HCT116 (cell line): ENCODE results near the gene PARVG.

ENCODE experiments used
- CTCF ChIP-seq, 3 experiments: fragments of 200-600 bp in 1 of 3; sonication (generic) in 1 of 3; IDR thresholded peaks in 2 of 3; conservative IDR thresholded peaks in 1 of 3; 2 replicates each; pipeline ENCODE4 v1.5.1; 2012 to 2017; ENCODE audit warnings: low read depth in 2 of 3, low read length in 2 of 3, antibody characterized with exemption in 1 of 3, borderline replicate concordance in 1 of 3, control low read depth in 1 of 3, mild to moderate bottlenecking in 1 of 3, mixed read lengths in 1 of 3, mixed run types in 1 of 3, moderate library complexity in 1 of 3; ENCODE audit not compliant: insufficient read depth in 1 of 3
- EZH2 ChIP-seq: fragments of 200-600 bp; sonication (generic); IDR thresholded peaks from 2 replicates; pipeline ENCODE4 v1.6.1; 2017; ENCODE audit warnings: antibody characterized with exemption, mixed run types
- POLR2A ChIP-seq: IDR thresholded peaks from 2 replicates; pipeline ENCODE4 v1.7.0; 2011; ENCODE audit warnings: borderline replicate concordance; ENCODE audit not compliant: insufficient read depth, insufficient read length; ENCODE audit errors: extremely low read depth
- RAD21 ChIP-seq: IDR thresholded peaks from 2 replicates; pipeline ENCODE4 v1.6.1; 2012; ENCODE audit warnings: low read depth, mild to moderate bottlenecking
- TF ChIP-seq, protein P1 (sequence below): IDR thresholded peaks from 2 replicates; pipeline ENCODE4 v1.6.1; 2012

GRCh38 chr22:44168206-44168605, 12.5 kb upstream of the PARVG start:
- TF ChIP-seq, protein P1, sequence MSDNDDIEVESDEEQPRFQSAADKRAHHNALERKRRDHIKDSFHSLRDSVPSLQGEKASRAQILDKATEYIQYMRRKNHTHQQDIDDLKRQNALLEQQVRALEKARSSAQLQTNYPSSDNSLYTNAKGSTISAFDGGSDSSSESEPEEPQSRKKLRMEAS, result no peak
- no peak for TF ChIP-seq EZH2
- no peak for TF ChIP-seq RAD21
- no peak for TF ChIP-seq CTCF (IDR thresholded peaks at IDR 0.05 in 2 of 3, conservative IDR thresholded peaks at IDR 0.05 in 1 of 3; ENCODE audit: borderline replicate concordance in 1 of 3, insufficient read depth in 1 of 3, low read depth in 2 of 3, low read length in 2 of 3)
- no peak for TF ChIP-seq POLR2A
